GM21360 (cell line): ENCODE data around the gene TMOD4.
"Not testable (repeated sequence)": the region's sequence is repeated elsewhere in the genome, so short reads cannot be mapped to it uniquely, and the experiment has no call there.

Source experiments
- ATAC-seq: cut with Tn5 transposase; IDR thresholded peaks from one replicate; pipeline ENCODE4 v1.9.1; 2021; ENCODE audit warnings: mild to moderate bottlenecking, moderate library complexity; ENCODE audit not compliant: unreplicated experiment

TMOD4 gene

DNA sequence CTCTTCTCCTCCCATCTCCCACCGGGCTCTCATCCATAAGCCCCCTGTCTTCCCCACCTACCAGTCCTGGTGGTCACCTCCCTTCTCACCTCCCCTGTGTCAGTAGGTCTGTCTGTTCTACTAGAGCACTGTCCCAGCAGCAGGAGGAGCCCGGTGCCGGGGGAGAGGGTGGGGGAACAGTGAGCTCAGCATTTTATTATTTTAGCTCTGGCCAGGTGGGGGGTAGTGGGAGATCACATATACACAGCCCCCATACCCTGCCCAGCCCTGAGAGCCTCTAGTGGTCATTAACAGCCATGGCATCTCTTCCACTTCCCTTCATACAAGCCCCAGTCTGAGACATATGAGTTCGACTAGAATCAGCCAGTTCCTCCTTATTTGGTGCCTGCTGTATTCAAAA is at the start of gene TMOD4:
TSS of gene TMOD4 (minus strand) at position 119 of the 400 bp plus-strand sequence. CDS start 1,106 bp downstream, outside the sequence.
- ATAC-seq = no peak

GRCh38 chr1:151222130-151222529 is 46.3 kb upstream of the TMOD4 start:
- no peak for ATAC-seq

- no peak for ATAC-seq
Observed at GRCh38 chr1:151221616-151222015, 45.8 kb upstream of the TMOD4 start.

GRCh38 chr1:151213560-151213959 is 37.8 kb upstream of the TMOD4 start:
- no peak for ATAC-seq

DNA sequence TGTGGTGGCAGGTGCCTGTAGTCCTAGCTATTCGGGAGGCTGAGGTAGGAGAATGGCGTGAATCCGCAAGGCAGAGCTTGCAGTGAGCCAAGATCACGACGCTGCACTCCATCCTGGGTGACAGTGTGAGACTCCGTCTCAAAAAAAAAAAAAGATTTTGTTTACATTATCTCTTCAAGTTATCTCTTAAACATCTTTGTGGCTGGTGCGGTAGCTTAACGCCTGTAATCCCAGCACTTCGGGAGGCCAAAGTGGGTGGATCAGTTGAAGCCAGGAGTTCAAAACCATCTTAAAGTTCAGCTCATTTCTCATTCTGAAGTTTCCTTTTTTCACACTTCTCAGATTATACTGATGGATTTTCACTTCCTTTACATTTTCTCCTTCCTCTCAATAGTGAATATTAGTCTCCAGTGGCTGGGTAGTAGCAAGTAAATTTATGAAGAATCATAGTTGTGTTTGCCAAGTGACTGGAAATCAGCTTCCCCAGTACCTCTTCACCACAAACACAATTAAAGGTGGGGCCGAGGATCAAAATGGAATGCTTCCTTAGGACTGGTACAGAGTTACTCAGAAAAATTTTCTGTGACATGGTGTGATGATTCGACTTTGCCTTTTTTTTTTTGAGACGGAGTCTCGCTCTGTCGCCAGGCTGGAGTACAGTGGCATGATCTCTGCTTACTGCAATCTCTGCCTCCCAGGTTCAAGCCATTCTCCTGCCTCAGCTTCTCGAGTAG is 36.4 kb upstream of the TMOD4 start:
- no peak for ATAC-seq

- ATAC-seq = no peak
Observed at GRCh38 chr1:151210830-151211229, 35.0 kb upstream of the TMOD4 start.

DNA sequence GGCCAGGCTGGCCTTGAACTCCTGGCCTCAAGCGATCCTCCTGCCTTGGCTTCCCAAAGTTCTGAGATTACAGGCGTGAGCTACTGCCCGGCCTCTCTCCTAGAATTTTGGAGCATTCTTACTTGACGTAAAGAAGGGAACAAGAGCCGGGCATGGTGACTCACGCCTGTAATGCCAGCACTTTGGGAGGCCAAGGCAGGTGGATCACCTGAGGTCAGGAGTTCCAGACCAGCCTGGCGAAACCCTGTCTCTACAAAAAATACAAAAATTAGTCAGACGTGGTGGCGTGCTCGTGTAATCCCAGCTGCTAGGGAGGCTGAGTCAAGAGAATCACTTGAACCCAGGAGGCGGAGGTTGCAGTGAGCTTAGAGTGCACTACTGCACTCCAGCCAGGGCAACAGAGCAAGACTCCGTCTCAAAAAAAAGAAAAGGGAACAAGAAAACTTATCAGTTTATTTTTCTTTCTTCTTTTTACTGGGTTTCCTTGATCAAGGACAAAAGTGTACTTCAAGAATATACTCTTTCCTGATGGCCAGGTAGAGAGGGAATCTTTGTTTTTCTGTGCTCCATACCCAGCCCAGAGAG is 29.7 kb upstream of the TMOD4 start:
- ATAC-seq = not testable (repeated sequence)

DNA sequence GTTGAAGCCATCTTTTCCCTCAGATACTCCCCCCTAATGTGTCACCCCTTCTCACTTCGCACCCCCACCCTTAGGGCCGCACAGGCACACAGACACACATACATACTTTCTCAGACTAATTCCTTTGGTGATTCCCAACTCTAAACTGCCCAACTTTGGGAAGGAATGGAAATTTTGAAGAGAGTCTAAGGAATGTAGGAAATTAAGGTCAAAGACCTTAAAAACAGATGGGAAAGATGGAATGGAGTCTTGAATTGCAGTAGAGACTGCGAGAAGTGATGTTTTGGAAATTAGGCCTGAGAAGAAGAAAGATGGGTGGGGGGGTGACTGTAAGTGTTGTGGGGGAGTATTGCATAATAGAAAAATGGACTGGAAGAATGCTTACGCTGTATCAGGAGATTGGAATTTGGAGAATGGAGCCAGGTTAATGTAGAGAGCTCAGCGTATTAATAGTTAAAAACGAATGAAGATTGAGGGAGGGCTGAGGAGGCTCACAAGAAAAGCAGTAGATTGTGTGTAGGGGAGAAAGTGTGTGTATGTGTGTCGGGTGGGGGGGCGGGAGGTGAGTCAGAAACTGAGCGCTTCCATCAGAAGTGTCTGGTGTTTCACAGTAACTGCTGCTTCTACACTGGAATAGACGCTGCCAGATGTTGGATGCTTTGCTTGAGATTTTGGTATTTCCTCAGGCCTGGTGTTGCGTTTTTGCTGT is 24.2 kb upstream of the TMOD4 start:
- ATAC-seq = no peak

DNA sequence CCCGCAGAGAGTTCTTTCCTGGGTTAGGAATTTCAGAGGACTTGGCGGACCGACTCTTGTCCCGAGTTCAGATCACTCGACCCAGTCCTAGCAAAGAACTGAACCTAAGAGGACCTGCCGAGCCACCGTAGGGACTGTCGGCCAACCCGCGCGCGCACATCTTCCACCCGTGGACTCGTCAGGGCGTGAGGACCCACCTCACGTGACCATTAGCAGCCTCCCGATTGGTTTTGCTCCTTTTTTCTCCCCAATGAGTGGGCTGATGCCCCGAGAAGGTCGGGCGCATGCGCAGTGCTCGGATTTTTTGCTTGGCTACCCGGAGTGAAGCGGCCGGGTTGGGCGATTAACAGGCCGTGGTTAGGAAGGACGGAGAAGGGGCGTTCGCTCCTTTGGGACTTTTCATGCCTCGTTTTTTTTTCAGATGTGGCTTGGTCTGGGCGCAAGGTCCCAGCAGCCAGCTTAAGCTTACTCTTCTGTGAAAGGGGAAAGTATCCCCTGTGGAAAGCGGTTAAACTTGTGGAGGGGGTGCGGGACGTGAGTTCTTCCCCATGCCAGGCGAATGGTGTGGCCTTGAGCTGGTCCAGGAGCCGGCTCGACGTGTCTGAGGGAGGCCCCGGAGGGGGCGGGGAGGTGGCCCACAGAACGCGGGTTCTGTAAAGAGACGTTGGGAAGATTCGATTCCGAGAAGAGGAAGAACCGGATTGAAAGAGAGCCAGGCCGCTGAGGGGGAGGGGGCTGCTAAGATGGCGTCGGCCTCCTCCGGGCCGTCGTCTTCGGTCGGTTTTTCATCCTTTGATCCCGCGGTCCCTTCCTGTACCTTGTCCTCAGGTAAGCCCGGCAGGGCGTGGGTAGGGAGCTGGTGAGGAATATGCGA is 22.7 kb upstream of the TMOD4 start, which contains the start of gene PIP5K1A:
TSS of gene PIP5K1A (plus strand) at position 299 of the 874 bp plus-strand sequence. CDS start at position 744, 445 bp downstream.
- ATAC-seq = peak; percentile 74

GRCh38 chr1:151197863-151198253 is 22.1 kb upstream of the TMOD4 start:
- no peak for ATAC-seq

DNA sequence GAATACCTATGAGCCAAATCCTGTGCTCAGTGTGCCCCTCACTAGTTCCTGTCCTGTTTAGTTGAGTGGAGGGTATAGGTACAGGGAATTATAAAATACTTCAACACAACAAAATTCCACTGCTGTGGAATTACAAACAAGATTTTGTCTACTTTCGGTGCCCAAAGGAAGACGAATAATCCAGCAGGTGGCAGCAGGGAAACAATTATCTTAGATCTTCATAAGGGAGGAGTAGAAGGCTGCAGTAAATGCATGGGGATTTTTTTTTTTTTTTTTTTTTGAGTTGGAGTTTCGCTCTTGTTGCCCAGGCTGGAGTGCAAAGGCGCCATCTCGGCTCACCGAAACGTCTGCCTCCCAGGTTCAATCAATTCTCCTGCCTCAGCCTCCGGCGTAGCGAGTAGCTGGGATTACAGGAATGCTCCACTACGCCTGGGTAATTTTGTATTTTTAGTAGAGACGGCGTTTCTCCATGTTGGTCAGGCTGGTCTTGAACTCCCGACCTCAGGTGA is 20.6 kb upstream of the TMOD4 start:
- no peak for ATAC-seq

GRCh38 chr1:151194894-151195594 is 19.3 kb upstream of the TMOD4 start:
- ATAC-seq = not testable (repeated sequence)

- ATAC-seq = no peak
Observed at GRCh38 chr1:151193856-151194255, 18.1 kb upstream of the TMOD4 start.

DNA sequence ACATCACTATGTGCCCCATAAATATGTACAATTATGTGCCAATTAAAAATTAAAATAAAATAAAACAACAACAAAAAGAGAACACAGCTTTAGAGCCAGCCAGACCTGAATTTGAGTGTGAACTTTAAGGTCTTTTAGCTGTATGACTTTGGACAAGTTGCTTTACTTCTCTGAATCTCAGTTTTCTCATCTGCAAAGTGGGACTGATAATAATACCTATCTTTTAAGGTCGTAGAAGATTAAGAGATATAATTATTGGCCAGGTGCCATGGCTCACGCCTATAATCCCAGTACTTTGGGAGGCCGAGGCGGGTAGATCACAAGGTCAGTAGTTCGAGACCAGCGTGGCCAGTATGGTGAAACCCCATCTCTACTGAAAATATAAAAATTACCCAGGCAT is 17.5 kb upstream of the TMOD4 start:
- ATAC-seq = no peak

DNA sequence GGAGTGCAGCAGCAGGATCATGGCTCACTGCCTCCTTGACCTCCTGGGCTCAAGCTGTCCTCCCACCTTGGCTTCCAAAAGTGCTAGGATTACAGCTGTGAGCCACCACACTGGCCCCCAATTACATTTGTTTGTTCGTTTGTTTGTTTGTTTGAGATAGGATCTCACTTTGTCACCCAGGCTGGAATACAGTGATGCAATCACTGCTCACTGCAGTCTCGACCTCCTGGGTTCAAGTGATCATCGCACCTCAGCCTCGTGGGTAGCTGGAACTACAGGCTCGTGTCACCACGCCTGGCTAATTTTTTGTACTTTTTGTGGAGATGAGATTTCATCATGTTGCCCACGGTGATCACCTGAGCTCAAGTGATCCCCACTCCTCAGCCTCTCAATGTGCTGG is 16.3 kb upstream of the TMOD4 start:
- ATAC-seq = no peak

DNA sequence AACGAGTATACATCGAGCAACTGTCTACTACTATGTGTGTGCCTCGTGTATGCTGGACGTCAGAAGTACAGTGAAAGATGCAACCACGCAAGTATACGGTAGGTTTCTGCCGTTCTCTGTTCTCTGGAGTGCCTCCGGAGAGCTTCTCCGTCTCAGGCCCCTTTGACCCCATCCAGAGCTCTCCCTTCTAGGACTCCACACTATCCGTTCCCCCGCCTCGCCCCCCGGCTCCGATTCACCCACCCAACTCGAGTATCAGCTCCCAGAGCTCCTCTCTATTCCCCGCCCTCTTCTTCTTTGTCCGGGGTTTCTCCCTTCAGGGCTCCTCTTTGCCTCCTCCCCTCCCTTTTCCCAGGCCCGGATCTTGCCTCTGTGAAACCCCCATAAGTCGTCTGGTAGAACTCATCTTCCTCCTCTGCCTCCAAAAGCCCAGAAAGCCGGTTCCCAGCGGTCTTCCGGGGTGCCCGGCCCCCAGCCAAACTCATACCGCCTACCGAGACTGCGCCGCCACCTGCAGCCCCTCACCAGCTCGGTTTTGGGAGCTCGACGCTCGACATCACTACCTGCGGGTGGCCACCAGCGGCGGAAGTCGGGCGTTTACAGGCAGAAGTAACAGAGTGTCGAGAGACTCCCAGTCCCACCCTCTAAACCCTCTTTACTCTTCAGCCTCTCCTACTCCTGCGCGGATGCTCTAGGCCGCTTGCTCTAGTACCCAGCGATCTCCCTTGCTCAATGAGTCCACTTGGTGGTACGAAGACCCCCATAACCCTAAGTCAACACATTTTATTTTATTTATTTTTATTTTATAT is 14.1 kb upstream of the TMOD4 start, which contains the start of gene VPS72:
TSS of gene VPS72 (minus strand) at position 561 of the 809 bp plus-strand sequence. CDS start at position 485, 76 bp downstream.
- ATAC-seq = peak; percentile 82

- ATAC-seq = not testable (repeated sequence)
Observed at GRCh38 chr1:151188667-151189066, 12.9 kb upstream of the TMOD4 start.

GRCh38 chr1:151187205-151187604 is 11.4 kb upstream of the TMOD4 start:
- ATAC-seq = no peak

- ATAC-seq = no peak
Observed at GRCh38 chr1:151184211-151184610, 8.4 kb upstream of the TMOD4 start.
